Activated CD4-positive, alpha-beta T cell treated with anti-CD3 and anti-CD28 coated beads, Interleukin-2, amount 50 U/mL, for 48 hours (primary cell): ENCODE results near the gene RAPGEF5.

Source experiments
- DNase-seq, 2 experiments: peaks; one replicate each; pipeline ENCODE4 v3.0.0-alpha.2; 2020

RAPGEF5 gene

DNA sequence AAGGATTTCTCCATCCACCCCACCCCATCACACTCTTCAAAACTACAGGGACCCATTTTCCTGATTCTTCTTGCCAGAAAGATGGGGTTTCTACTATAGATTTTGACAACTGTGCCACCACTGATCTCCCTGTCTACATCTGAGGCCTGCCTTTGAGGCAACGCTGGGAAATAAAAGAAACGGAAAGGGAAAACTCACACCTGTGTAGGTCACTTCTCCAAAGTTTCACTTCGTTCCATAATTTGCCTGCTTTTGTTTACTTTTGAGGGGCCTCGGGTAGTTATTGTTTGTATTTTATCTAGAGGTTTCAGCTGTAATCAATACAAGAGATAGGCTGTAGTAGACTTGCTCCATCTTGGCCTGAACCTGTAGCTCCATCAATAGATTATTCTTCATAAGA, 56.1 kb downstream of the RAPGEF5 start:
- DNase-seq: no peak

DNA sequence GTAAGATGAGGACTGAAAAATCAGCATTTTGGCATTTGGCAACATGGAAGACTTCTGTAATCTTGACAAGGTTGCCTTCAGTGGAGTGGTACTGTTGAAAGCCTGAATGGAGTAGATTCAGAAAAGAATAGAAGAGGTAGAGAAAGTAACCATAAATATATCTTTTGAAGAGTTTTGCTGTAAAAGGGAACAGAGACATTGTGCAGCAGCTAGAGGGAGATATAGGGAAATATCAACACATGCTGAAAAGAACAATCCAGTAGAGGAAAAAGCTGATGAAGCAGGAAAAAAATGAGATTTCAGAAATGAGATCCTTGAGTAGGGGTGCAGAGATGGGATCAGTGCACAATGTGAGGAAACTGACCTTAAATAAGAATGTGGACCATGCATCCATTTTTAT, 60.0 kb downstream of the RAPGEF5 start:
- no peak for DNase-seq

DNA sequence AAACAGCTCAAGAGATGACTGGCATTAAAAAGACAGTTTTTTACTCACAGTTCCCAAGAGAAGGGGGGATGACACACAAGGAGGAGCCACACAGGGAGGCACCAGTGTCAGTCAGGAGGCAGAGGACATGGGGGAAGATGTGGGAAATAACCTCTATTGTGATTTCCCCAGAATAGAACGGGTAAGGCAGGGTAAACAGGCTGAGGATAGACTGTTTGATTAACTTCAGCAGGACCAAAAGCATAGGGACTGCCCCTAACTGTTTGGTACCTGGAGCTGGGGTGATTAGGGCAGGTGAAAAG, 60.7 kb downstream of the RAPGEF5 start:
- DNase-seq: no peak

DNA sequence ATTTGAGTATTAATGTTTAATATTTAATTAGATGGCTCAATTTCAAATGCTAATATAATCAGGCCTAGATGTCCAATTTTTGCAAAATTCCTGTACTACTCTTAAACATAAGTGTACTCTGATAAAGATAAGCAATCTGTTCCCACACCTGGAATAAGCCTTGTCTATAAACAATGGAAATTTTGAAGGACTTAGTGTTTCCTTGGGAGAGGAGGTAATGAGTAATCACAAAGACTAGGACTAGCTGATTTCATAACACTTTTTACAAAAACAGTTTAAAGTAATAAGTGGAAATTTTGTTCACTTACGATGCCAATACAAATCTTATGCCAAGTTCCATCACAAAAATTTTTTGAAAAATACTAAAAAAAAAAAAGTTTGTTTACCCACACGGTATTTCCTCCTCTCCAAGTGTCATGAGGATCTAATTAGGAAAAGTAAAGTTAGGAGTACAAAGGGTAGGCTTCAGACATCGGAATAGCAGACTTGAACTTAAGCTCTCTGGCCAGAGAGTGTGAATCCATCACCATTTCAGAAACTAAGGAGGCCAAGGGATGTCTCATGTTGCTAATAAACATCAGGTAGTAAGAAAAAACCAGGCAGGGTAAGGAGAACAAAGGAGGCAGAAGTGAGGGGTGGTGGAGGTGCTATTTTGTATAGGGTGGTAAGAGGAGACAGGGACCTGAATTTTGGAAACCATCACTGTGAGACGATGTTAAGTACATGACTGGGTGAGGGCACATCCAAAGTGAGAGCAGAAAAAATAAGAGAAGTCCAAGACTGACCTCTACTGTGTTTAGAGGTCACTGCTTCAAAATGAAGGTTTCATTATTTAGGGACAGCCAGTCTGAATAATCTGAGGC, 61.3 kb downstream of the RAPGEF5 start:
- DNase-seq: no peak

DNA sequence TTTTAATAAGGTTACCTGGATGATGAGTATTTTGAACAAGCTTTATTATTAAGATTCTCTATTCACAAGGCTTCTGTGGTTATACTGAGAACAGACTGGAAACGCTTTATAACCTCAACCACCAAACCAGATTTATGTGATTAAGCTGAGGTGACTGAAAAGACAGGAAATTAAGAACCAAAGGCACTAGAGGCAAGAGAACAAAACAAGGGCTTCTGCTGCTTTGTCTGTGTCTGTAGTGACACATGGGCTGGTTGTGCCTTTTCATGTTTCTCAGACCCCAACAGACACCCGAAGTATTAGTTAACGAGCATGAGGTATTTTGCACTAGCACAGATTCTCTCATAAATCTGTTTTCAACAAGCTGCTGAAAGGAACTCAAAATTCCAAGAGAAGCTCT, 64.4 kb downstream of the RAPGEF5 start:
- DNase-seq: no peak

DNA sequence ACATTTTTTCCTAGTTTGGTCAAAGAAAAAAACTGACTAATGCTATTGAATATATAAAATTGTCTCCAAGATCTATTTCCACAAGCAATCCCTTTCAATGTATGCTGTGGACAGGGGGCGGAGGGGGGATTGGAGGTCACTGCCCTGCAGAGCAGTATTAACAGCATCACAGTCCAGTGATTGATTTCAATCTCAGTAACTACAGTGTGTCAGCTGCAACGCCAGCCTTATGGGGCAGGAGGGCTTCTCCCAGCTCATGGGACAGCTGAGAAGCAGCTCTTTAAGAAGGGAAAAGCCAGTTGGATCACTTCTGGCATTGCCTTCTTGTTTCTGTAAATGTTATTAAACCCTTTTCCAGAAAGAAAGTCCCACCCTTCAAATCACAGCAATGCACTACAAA, 65.0 kb downstream of the RAPGEF5 start:
- DNase-seq: no peak

DNA sequence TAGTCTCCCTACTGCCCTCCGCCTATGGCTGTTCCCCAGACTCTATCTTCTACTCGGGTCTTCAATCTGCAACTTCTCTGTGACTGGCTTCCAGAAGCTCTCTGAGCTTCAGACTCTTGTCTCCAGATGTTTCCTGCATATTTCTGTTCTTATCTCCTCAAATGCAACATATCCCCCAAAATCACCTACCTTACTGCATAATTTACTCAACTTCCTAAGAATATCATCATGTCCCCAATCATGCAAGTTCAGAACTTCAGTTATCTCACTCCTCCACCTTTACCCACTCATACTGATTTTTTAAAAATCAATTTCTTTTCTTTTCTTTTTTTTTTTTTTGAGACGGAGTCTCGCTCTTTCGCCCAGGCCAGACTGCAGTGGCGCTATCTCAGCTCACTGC, 68.8 kb downstream of the RAPGEF5 start:
- DNase-seq: no peak

DNA sequence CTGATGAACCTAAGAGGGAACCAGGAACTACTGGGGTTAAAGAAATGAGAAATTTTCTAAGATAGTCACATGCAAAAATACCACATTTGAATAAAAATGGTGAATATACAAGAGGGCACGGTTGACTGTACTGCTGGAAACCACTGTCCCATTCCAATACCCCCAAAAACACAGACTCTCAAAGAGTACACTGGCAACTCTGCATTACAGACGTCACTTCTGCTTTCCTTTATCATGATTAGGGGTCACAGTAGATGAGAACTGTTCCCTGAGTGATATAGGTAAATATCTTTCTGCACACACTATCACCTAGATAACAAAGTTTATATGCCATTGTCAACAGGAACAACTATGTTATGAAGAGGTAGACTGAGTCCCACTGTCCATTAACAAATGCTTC, 69.5 kb downstream of the RAPGEF5 start:
- DNase-seq: no peak

DNA sequence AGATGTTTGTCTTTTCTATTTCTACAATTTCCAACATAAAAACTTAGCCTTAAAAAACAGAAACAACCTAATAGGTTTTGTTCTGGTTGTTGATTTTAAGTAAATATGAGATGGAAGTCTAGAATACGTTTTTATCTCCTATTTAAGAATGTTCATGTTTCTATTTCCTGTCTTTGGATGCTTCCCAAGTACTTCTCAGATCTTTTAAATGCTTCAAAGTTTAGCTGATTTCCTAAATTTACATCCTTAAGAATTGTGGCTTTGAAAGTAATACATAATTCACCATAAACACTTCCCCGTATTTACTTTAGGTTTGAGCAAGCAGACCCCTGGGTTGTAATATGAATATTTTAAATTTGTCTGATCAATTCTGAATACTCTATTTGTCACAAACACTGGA, 70.5 kb downstream of the RAPGEF5 start:
- DNase-seq: no peak

DNA sequence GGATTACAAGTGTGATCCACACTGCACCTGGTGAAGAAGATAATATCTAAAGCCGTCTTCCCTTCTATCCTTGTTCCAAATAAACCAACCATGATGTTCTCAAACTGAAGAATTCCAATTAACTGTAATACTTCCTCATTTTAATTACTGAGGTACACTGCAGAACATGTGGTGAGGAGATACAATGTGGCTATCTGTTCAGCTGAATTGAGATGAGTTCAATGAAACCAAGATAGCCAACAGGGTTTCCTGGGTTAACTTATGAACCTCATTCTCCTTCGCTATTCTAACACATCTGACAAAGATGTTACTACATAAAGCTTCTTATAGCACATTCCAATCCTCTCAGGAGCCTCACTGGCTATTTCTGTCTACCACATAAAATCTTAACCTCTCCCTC, 75.5 kb downstream of the RAPGEF5 start:
- no peak for DNase-seq

DNA sequence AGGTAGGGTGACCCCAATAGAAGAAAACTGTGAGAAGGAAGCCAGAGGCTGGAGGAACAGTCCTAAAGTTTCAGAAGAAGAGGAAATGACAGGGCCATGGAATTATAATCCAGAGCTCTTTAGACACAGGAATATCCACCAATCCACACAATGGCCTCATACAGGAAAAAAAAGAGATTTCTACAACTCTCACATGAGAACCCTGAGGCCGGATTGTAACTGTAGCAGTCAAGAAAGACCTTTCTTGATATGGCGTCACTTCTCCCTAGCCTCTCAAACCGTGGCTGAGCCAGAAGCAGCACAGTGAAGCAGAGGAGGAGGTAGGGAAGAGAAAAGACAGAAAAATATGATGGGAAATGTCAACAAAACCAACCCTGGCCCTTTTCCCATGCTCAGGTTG, 76.9 kb downstream of the RAPGEF5 start:
- DNase-seq: no peak

DNA sequence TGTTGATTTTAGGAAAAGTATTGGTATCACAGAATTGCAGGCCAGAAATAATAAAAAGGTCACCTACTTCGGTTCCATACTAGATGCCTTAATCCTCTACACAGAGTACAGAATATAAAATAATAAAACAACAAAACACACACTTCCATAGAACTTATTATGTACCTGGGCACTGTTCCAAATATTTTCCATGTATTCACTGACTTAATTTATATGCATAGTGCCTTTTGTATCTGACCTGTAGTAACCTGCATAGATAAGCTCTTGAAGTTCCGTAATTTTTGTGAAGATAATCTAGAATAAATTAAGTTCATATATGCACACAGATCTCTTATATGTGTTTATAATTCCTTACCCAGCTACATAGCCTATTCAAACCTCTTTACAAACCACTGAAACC, 78.3 kb downstream of the RAPGEF5 start:
- DNase-seq: no peak

DNA sequence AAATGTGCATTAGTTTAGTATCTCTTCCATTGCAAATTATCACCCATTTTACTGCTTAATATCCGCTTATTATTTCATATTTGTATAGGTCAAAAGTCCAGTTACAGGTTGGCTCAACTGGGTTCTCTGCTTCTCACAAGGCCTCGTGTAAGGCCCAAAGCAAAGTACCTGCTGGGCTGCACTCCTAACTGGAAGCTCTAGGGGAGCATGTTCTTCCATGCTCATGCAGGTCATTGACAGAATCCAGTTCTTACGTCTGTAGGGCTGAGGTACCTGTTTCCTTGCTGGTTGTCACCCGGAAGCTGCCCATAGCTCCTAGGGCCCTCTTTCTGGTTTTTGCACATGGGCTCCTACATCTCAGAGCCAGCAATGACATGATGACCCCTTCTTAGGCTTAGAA, 79.6 kb downstream of the RAPGEF5 start:
- no peak for DNase-seq

DNA sequence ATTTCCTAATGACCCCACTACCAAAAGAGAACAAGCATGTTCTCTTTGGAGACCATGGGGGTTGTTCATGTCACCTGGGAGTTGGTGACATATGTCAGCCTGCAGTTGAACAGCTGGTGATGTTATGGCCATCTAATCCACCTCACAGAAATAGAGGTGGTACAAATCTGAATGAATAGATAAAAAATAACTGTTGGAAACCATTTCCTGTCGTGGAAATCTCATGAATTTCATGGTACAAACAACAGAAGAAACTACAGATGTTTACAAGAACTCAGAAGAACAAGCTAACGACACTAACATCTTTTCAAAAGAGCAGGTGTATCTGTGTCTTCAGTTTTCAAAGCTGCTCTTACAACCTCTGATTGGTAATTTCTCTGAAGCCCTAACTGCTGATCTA, 81.3 kb downstream of the RAPGEF5 start:
- no peak for DNase-seq

DNA sequence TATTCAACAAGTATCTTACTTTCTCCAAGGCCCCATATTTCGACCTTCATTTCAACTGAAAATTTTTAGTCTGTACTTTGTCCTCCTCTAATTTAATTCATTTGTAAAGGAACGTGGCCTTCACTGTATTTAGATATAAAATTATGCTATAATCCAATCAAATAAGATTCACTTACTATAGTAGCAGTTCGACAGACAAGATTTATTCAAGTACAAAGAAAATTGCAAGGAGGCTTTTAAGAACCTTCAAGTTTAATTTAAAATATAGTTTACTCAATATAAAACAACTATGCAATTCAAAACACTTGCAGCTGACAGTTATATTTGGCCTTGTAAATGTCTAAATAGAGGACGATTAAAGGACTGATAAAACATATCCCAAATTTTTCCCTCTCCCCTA, 85.6 kb downstream of the RAPGEF5 start:
- DNase-seq: no peak

DNA sequence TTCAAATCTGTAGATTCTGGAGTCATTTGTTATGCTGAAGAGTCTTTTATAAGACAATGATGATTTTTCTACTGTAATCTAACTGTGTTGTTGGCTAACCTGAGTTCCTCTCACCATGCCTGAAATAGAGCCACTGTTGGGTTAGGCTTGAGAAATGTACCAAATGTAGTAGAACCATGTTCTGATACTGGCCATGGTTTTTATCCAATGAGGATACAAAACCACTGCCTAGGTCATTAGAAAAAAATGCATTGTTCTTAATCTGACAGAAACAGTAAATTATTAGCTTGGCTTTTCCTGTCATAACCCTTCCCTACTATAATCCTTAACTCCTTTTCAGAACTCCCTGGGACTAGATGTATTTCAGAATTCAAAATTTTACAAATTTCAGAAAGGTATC, 86.6 kb downstream of the RAPGEF5 start:
- no peak for DNase-seq

DNA sequence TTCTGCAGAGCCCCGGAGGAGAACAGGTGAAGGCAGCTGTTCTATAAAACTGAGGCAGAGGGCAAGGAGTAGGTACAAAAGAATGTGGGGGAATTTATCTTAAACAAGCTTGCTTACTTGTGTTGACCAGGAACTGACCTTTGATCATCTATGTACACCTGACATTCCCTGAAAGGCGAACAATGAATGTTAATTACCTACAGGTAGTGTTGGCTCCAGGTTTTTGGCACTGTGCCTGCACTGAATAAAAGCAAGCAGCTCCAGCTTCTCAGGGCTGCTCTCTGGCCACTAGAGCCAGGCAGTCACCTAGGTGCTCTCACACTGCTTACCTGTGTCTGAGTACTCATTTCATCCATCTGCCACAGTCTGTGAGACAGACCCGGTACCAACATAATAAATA, 87.0 kb downstream of the RAPGEF5 start:
- DNase-seq: no peak

DNA sequence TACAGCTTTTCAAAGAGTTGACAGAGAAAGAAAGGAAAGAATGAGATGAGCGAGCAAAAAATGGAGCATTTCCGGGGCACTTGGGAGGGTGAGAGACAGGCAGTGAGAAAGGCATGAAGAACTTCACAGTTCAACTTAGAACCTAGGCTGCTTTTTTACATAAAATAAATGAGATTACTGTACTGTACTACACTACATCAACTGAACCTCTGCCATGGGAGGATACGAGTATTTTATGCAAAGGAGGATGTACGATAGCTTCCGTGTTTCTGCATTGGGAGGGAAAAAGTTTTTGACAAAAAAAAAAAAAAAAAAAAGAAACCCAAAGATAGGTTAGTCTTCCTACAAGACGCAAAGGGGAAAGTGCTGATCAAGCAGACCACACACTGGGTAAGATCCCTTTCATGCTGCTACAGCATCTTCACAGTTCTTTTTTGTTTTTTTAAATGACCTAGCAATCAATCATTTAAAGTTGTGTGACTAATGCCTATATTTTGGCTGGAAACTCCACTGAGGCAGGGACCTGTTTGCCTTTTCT, 88.0 kb downstream of the RAPGEF5 start:
- no peak for DNase-seq

DNA sequence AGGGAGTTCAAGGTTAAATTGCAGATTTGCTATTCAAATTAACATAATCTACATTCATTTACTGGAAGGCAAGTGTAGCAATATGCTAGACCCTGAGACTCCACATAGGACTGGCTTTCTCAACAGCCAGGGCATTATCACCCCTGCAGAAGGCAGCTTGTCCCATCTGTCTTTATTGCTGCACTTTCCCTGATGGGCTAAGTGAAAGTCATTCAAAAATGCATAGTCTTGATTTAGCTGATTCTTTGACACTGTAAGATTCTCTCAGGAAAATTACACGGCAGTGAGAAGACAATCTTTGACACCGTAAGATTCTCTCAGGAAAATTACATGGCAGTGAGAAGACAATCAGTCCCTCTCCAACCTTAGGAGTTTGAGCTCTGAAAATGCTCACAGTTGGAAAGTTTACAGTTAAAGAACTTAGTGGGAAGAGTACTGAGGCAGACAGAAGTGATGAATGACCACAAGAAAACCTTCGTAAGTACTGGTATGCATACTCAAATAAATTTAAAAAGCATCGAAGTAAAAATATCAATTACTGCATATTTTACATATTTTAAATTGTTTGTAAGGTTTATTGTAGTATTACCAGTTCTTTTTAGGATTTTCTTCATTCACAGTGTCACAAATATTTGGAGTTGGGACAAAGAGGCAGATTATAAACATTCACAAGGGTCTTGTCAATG, 88.9 kb downstream of the RAPGEF5 start:
- DNase-seq: no peak

DNA sequence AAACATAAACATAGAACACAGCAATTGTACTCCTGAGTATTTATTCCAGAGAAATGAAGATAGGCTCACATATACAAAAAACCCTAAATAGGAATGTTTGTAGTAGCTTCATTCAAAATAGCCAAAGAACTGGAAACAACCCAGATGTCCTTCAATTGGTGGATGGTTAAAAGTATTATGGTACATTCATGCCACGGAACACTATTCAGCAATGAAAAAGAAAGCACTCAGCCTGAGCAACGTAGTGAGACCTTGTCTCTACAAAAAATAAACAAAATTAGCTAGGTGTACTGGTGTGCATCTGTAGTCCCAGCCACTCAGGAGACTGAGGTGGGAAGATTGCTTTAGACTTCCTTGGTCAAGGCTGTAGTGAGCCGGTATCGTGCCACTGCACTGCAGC, 94.4 kb downstream of the RAPGEF5 start:
- DNase-seq: no peak

DNA sequence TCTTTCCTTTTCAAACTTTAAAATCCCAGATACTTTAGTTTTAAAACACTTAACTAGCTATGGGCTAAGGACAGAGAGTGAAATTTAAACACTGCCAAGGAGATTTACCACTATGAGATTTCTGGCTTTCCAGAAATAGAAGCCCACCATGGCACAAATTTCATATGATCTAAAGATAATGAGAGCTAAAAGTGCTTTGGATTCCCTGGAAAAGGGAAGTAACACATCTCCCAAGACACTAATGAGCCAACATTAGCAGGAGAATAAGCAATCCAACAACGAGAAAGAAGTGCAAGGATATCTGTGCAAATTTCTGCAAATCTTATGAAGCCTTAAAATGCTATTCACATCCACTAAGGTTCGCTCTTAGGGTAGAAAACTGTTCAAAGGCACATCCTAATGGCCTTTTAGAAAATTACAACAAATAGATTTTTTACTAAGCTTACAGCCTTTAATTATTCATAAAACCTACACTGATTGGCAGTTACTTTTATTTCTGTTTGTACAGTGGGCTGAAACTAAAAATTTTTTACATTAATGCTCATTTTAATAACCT, 100.3 kb downstream of the RAPGEF5 start:
- DNase-seq: no peak

DNA sequence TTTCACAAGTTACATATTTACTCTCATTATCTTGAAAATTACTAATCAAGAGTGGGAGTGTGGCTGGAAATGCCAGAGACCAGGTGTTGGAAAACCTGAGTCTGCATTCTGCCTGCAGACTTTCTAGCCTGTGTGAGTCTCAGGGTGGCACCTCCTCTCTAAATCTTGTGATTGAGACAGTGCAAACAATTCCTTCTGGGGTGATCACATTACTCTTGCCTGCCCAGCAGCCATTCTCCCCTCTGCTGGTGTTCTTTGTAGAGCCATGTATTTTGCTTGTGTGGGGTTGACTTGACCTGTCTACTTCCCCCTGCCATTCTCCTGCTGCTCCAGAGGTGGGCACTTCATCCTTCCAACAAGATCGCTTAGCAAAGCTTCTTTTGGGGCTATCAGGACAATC, 101.1 kb downstream of the RAPGEF5 start:
- DNase-seq: no peak

DNA sequence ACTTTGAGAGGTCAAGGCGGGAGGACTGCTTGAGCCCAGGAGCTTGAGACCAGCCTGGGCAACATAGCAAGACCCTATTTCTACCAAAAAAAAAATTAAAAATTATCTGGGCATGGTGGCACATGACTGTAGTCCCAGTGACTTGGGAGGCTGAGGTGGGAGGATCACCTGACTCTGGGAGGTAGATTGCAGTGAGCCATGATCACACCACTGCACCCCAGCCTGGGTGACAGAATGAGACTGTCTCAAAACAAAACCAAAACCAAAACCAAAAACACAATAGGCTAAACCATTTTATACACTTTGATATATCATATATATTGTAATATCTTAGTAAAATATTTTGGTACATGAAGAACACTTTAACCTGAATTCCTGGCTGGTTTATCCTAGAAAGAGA, 101.6 kb downstream of the RAPGEF5 start:
- DNase-seq: no peak

DNA sequence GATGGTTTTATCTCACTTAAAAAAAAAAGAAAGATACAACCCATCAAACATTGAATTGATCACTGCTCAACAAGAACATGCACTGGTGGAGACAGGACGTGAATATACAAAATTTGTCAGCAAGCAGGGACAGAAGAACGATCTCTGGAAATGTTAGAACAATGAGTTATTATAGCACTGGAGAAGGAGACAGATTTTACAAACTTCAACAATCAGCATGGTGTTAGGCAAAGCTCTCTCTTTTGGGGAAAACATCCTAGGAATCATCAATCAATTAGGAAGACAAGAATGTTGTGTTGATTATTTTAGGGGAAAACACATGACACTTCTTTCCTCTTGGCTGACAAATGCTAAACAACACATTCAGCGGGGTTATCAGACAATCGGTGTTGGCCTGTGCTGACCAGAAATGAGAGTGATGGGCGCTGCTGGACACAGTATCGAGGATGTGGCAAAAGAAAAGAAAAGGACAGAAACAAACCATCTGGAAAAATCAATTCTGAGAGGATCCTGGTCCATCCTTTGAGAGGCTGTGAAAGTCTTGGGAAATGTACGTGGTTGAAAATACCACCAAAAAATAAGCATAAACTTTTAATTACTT, 103.9 kb downstream of the RAPGEF5 start:
- no peak for DNase-seq
